ENCODE results near the gene MGAT3. TPM values are rescaled to one million over a fixed set of nuclear protein-coding genes. Genes with fewer than 3 reads are reported as not detected.

Gene MGAT3
- polyA plus RNA-seq, 3 donors = 0.03 TPM; not detected in 2

DNA sequence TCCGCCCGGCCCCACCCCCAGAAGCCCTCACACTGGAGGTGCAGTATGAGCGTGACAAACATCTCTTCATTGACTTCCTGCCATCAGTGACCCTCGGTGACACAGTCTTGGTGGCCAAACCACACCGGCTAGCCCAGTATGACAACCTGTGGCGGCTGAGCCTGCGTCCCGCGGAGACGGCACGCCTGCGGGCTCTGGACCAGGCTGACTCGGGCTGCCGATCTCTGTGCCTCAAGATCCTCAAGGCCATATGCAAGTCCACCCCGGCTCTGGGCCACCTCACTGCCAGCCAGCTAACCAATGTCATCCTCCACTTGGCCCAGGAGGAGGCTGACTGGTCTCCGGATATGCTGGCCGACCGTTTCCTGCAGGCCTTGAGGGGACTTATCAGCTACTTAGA, 57.0 kb downstream of the MGAT3 start:
- Mint-ChIP-seq H3K27ac (peak overlapping the region in 3 of 7 donors; percentile 37 to 60 (median 50)), H3K4me3 (no peak overlapping the region), H3K27me3 (ENCODE audit: low read depth in 3 of 3) (peaks cover 0 to 1% (median 0%) of the 10 kb centered on the region in 3 donors), H3K36me3 (peaks cover 74 to 86% of the 10 kb centered on the region in 2 donors), H3K4me1 (peaks cover 15% of the 10 kb centered on the region), H3K9me3 (no peaks in the 10 kb centered on the region)
- peaks cover 43% of the 10 kb centered on the region for H4K20me1 ChIP-seq (ENCODE audit: insufficient read depth, low read length)
- peak overlapping the region in 1 of 2 donors; percentile 39 for H3K27ac ChIP-seq (ENCODE audit: low read depth in 1 of 2, low read length in 2 of 2)
- TF ChIP-seq, protein P1, sequence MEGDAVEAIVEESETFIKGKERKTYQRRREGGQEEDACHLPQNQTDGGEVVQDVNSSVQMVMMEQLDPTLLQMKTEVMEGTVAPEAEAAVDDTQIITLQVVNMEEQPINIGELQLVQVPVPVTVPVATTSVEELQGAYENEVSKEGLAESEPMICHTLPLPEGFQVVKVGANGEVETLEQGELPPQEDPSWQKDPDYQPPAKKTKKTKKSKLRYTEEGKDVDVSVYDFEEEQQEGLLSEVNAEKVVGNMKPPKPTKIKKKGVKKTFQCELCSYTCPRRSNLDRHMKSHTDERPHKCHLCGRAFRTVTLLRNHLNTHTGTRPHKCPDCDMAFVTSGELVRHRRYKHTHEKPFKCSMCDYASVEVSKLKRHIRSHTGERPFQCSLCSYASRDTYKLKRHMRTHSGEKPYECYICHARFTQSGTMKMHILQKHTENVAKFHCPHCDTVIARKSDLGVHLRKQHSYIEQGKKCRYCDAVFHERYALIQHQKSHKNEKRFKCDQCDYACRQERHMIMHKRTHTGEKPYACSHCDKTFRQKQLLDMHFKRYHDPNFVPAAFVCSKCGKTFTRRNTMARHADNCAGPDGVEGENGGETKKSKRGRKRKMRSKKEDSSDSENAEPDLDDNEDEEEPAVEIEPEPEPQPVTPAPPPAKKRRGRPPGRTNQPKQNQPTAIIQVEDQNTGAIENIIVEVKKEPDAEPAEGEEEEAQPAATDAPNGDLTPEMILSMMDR (IDR thresholded peaks at IDR 0.05) = no peak
- WGBS (ENCODE audit: insufficient coverage) = 94% methylated on average over 18 of the region's 18 CpGs
- peaks cover 72 to 87% of the 10 kb centered on the region in 2 donors for H3K36me3 ChIP-seq (replicated peaks in 1 of 2; ENCODE audit: control insufficient read depth in 1 of 2, insufficient read depth in 2 of 2, low read length in 2 of 2)
- no peak overlapping the region for H2AFZ ChIP-seq (ENCODE audit: insufficient read depth, low read depth, low read length, poor library complexity, severe bottlenecking)
- no peaks in the 10 kb centered on the region for H3K27me3 ChIP-seq (ENCODE audit: control insufficient read depth in 2 of 2, insufficient read depth in 2 of 2, low read length in 2 of 2)
- no peak overlapping the region for H3K4me3 ChIP-seq (replicated peaks in 1 of 3; ENCODE audit: low read depth in 2 of 3, low read length in 3 of 3)
- intact Hi-C loops (cut with micrococcal nuclease) = no loop called here
- H3K4me2 ChIP-seq (replicated peaks; ENCODE audit: extremely low read depth, low read length, poor library complexity, severe bottlenecking) = no peak overlapping the region
- peaks cover 59% of the 10 kb centered on the region for H3K79me2 ChIP-seq (ENCODE audit: insufficient read depth, low read length)
- no peaks in the 10 kb centered on the region for H3K9me3 ChIP-seq (replicated peaks in 1 of 2; ENCODE audit: control insufficient read depth in 1 of 2, insufficient read depth in 1 of 2, low read length in 2 of 2)
- no peak for DNase-seq
- H3K4me1 ChIP-seq (ENCODE audit: control insufficient read depth in 1 of 2, insufficient read depth in 2 of 2, low read length in 2 of 2) = peaks cover 11 to 13% of the 10 kb centered on the region in 2 donors
- H3K9ac ChIP-seq (ENCODE audit: insufficient read depth, low read length, poor library complexity, severe bottlenecking) = no peak overlapping the region

DNA sequence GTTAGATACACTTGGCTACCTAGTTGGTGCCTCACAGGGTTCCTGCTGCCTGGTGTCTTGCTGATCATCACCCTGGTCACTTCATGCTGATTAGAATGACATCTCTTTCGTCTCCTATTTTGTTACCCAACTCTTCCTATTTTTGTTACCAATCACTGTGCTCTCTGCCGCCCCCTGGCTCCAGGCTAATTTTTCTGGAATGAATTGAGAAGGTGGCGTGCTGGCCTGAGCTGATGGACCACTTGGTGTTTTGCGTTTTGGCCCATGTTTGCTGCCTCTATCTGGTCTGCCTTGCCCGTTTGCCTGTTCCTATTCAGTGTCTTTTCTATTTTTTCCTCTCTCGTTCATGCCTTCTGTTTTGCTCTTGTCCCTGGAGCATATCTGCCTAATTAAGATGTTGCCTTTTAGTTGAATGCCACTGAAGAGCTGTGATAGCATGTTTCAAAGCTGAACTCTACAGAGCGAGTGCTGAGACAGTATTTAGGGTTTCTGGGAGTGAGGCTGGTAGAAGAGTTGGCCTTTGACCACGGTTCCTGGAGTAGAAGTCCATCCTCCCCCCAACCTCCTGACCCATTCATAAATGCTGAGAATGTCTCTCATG, 57.7 kb downstream of the MGAT3 start:
- intact Hi-C loops (cut with micrococcal nuclease) = no loop called here
- Histone ChIP-seq H3K36me3 (replicated peaks in 1 of 2; ENCODE audit: control insufficient read depth in 1 of 2, insufficient read depth in 2 of 2, low read length in 2 of 2) (peaks cover 68 to 81% of the 10 kb centered on the region in 2 donors), H2AFZ (ENCODE audit: insufficient read depth, low read depth, low read length, poor library complexity, severe bottlenecking) (no peak overlapping the region), H3K4me2 (replicated peaks; ENCODE audit: extremely low read depth, low read length, poor library complexity, severe bottlenecking) (no peak overlapping the region), H3K27ac (ENCODE audit: low read depth in 1 of 2, low read length in 2 of 2) (peak overlapping the region in 1 of 2 donors; percentile 39), H3K4me3 (replicated peaks in 1 of 3; ENCODE audit: low read depth in 2 of 3, low read length in 3 of 3) (no peak overlapping the region), H3K9me3 (replicated peaks in 1 of 2; ENCODE audit: control insufficient read depth in 1 of 2, insufficient read depth in 1 of 2, low read length in 2 of 2) (no peaks in the 10 kb centered on the region), H3K4me1 (ENCODE audit: control insufficient read depth in 1 of 2, insufficient read depth in 2 of 2, low read length in 2 of 2) (peaks cover 18 to 20% of the 10 kb centered on the region in 2 donors), H3K9ac (ENCODE audit: insufficient read depth, low read length, poor library complexity, severe bottlenecking) (no peak overlapping the region), H3K79me2 (ENCODE audit: insufficient read depth, low read length) (peaks cover 57% of the 10 kb centered on the region), H3K27me3 (ENCODE audit: control insufficient read depth in 2 of 2, insufficient read depth in 2 of 2, low read length in 2 of 2) (no peaks in the 10 kb centered on the region), H4K20me1 (ENCODE audit: insufficient read depth, low read length) (peaks cover 36% of the 10 kb centered on the region)
- Mint-ChIP-seq H3K36me3 (peaks cover 69 to 79% of the 10 kb centered on the region in 2 donors), H3K4me3 (no peak overlapping the region), H3K4me1 (peaks cover 22% of the 10 kb centered on the region), H3K27me3 (ENCODE audit: low read depth in 3 of 3) (peaks cover 0 to 1% (median 0%) of the 10 kb centered on the region in 3 donors), H3K27ac (peak overlapping the region in 5 of 7 donors; percentile 11 to 76 (median 38)), H3K9me3 (no peaks in the 10 kb centered on the region)
- WGBS (ENCODE audit: insufficient coverage) = 60% methylated on average over 4 of the region's 8 CpGs
- TF ChIP-seq, protein P1 (IDR thresholded peaks at IDR 0.05) = peak; percentile 86
- peak in 2 of 3 donors; percentile 50 to 57 for DNase-seq
